Transverse colon (tissue), 4 donors: ENCODE measurements around the gene C10orf53.

Experiments
- CTCF ChIP-seq, 5 experiments: fragments of 200-600 bp in 3 of 5; fragments of 450-650 bp in 2 of 5; sonication (generic) in 3 of 5; IDR thresholded peaks; 1 replicate in 2 of 5; 2 replicates in 3 of 5; pipeline ENCODE4 v1.5.1; 2016 to 2017; ENCODE audit warnings: antibody characterized with exemption in 5 of 5, inconsistent platforms in 3 of 5, mild to moderate bottlenecking in 2 of 5, moderate library complexity in 1 of 5
- POLR2A ChIP-seq: fragments of 450-650 bp; IDR thresholded peaks from one replicate; pipeline ENCODE4 v1.6.1; 2016; ENCODE audit warnings: antibody characterized with exemption, mild to moderate bottlenecking, moderate library complexity
- POLR2AphosphoS5 ChIP-seq, 3 donors: sonication (generic); formaldehyde crosslinking; IDR thresholded peaks; one replicate each; pipeline ENCODE4 v1.6.1; 2016; ENCODE audit warnings: antibody characterized with exemption in 3 of 3

GRCh38 chr10:49649936-49650723 is 29.3 kb upstream of the C10orf53 start:
- TF ChIP-seq CTCF (IDR thresholded peaks at IDR 0.05) (no peak), POLR2A (no peak), POLR2AphosphoS5 (IDR thresholded peaks at IDR 0.05) (no peak)
